ENCODE data around the gene TEX35. TPM values are rescaled to one million over a fixed set of nuclear protein-coding genes. Genes with fewer than 3 reads are reported as not detected.

The TEX35 gene
- polyA plus RNA-seq, 1 experiment = not detected

GRCh38 chr1:178536329-178536728 is 23.4 kb downstream of the TEX35 start:
- CTCF ChIA-PET = interaction anchor here (0.8 to 16.1 kb wide), 8 partner anchors 9 to 467 kb away, joined by 3 to 375 read pairs (median 4); no protein-coding TSS in a partner anchor
- no peak for TF ChIP-seq CTCF (IDR thresholded peaks at IDR 0.05; ENCODE audit: insufficient read depth, low read depth, low read length)

GRCh38 chr1:178536844-178537371 is 24.0 kb downstream of the TEX35 start:
- peak; percentile 98 for DNase-seq (ENCODE audit: low read depth)
- ChIA-PET CTCF (interaction anchor here (0.5 to 16.1 kb wide), 12 partner anchors 9 to 467 kb away, joined by 3 to 375 read pairs (median 4); no protein-coding TSS in a partner anchor), POLR2A (interaction anchor here (0.6 to 0.9 kb wide), 3 partner anchors 146 to 226 kb away, joined by 3 to 8 read pairs (median 4); no protein-coding TSS in a partner anchor)
- Histone ChIP-seq H3K4me3 (ENCODE audit: low read depth, low read length) (no peak overlapping the region), H3K36me3 (ENCODE audit: control insufficient read depth, insufficient read depth, low read length) (no peaks in the 10 kb centered on the region), H3K27me3 (ENCODE audit: control insufficient read depth, insufficient read depth, low read length) (no peaks in the 10 kb centered on the region)
- no peak for TF ChIP-seq CTCF (IDR thresholded peaks at IDR 0.05; ENCODE audit: insufficient read depth, low read depth, low read length)

More at GRCh38 chr1:178536329-178536728, 23.4 kb downstream of the TEX35 start:
- DNase-seq (ENCODE audit: low read depth) = no peak
- Histone ChIP-seq H3K27me3 (ENCODE audit: control insufficient read depth, insufficient read depth, low read length) (no peaks in the 10 kb centered on the region), H3K36me3 (ENCODE audit: control insufficient read depth, insufficient read depth, low read length) (no peaks in the 10 kb centered on the region), H3K4me3 (ENCODE audit: low read depth, low read length) (no peak overlapping the region)
- POLR2A ChIA-PET = interaction anchor here (0.6 kb wide), 1 partner anchor 225 kb away, joined by 4 read pairs; no protein-coding TSS in a partner anchor

- Histone ChIP-seq H3K27me3 (ENCODE audit: control insufficient read depth, insufficient read depth, low read length) (no peaks in the 10 kb centered on the region), H3K4me3 (ENCODE audit: low read depth, low read length) (no peak overlapping the region), H3K36me3 (ENCODE audit: control insufficient read depth, insufficient read depth, low read length) (no peaks in the 10 kb centered on the region)
- no peak for TF ChIP-seq CTCF (IDR thresholded peaks at IDR 0.05; ENCODE audit: insufficient read depth, low read depth, low read length)
- POLR2A ChIA-PET = interaction anchor here (0.9 kb wide), 2 partner anchors 146 to 198 kb away, joined by 3 to 8 read pairs; no protein-coding TSS in a partner anchor
- no peak for DNase-seq (ENCODE audit: low read depth)
- CTCF ChIA-PET = interaction anchor here (0.5 to 16.1 kb wide), 11 partner anchors 10 to 755 kb away, joined by 3 to 375 read pairs (median 4); no protein-coding TSS in a partner anchor
Observed at GRCh38 chr1:178537382-178538090, 24.6 kb downstream of the TEX35 start.

GRCh38 chr1:178538192-178538916 is 25.4 kb downstream of the TEX35 start:
- Histone ChIP-seq H3K4me3 (ENCODE audit: low read depth, low read length) (no peak overlapping the region), H3K27me3 (ENCODE audit: control insufficient read depth, insufficient read depth, low read length) (no peaks in the 10 kb centered on the region), H3K36me3 (ENCODE audit: control insufficient read depth, insufficient read depth, low read length) (no peaks in the 10 kb centered on the region)
- DNase-seq (ENCODE audit: low read depth) = peak; percentile 62
- POLR2A ChIA-PET = interaction anchor here (0.6 kb wide), 1 partner anchor 90 kb away, joined by 5 read pairs; no protein-coding TSS in a partner anchor
- no peak for TF ChIP-seq CTCF (IDR thresholded peaks at IDR 0.05; ENCODE audit: insufficient read depth, low read depth, low read length)
- CTCF ChIA-PET = interaction anchor here (0.7 to 16.1 kb wide), 9 partner anchors 8 to 754 kb away, joined by 3 to 375 read pairs (median 4); no protein-coding TSS in a partner anchor

Measured in BJ (cell line).